Stimulated activated CD4-positive, alpha-beta T cell treated with anti-CD3 and anti-CD28 coated beads, TNF-alpha, amount 100 ng/mL, for 4 hours (primary cell): ENCODE results near the gene DYNLT2.

Experiments
- DNase-seq, 3 experiments: peaks; one replicate each; pipeline ENCODE4 v3.0.0-alpha.2; 2020; ENCODE audit warnings: low read depth in 3 of 3

The DYNLT2 gene, protein sequence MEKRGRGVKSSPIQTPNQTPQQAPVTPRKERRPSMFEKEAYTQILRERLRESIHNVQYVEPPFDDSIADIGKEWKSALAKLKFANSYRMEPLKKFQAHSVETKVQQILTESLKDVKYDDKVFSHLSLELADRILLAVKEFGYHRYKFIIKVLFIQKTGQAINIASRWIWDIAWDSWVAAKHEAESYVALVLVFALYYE

DNA sequence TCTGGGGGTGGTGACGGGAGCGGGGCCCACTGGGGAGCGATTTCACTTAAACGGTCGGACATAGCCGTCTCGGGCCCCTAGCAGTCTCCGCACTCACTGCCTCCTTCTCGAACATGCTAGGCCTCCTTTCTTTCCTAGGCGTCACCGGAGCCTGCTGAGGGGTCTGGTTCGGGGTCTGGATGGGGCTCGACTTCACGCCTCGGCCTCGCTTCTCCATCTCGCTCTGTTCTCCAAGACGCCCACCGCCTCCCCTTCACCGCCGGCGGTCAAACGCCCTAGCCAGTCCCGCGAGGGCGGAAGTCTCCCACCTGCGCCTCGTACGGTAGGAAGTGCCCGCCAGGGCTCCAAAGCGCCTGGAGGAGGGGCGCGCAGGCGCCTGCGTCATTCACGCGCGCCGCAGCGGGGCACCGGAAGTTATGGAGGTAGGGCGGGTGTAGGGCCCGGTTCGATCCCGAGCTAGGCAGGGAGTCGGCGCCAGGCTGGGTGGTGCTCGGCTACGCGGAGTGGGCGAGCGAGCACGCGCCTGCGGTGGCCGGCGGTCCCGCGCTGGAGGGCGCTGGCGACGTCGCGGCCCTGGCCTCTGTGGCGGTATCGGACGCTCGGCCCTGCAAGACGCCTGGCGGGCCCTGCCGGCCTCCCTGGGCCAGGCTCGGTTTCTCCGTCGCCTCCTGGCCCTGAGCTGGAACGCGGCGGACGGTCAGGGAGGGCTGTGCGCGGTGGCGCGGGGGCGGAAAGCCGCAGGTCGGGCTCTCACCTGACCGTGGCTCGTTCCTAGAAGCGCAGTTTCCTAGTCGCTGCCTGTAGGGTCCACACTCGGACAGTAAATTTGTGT is at the start of gene DYNLT2, which contains the start of gene ERMARD:
DYNLT2 (minus strand) TSS at position 331 of the 832 bp plus-strand sequence; CDS start at position 217, 114 bp downstream.
ERMARD (plus strand) TSS at position 381 of the 832 bp plus-strand sequence; CDS start at position 417, 36 bp downstream.
- peak; percentile 84 to 90 (median 86) for DNase-seq

DNA sequence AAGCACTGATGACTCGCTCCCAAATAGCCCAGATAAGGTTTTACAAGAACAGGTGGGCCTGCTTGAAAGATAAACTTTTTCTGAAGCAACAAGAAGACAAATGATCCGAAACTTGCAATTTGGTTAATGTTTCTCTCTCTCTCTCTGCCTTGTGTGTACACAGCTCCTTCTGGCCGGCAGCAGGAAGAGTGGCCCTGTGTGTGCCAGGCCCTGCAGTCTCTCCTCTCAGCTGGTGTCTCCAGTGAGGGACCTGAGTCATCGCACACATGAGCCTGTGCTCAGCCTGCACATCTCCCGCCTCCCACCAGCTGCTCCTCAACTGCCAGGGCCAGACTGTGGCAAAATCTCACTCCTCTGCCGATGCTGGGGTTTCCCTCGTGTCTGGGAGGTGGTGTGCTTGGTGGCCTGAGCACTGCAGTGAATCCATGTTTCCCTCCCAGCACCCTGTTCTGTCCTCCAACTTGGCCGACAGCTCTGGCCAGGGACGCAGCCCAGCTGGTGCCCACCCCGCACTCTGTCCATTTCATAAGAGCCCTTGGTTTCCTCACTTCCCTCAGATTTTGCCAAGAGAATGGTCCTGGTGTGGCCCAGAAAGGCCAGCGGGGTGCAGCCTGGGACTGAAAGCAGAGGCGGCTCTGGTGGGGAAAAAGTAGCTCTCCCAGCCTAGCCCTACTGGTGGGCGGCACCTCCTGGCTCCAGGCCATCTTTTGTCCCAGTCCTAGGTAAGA is 49.5 kb upstream of the DYNLT2 start:
- no peak for DNase-seq

DNA sequence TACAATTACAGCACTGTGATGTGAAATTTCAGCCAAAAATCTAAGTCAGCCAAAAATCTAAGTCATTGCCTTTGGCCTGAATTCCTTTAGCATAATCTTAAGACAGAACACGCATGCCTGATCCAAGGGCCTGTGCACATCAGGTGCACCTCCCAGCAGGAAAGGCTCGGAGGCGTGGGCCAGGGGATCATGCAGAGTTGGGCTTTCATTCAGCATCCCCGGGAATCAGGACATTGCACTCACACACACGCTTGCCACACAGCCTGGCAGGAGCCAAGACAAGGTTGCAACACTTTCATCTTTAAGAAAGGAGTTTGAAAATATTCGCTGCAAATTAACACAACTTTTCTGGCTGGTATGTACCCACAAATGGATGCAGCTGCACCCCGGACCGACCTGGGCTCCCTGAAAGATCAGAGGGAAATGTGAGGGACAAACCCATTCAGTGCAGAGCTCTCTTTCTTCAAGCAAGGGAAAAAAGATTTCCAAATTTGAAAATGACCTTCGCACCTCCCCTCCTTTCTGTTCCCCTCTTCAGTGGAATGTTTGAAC is 48.8 kb upstream of the DYNLT2 start:
- no peak for DNase-seq

DNA sequence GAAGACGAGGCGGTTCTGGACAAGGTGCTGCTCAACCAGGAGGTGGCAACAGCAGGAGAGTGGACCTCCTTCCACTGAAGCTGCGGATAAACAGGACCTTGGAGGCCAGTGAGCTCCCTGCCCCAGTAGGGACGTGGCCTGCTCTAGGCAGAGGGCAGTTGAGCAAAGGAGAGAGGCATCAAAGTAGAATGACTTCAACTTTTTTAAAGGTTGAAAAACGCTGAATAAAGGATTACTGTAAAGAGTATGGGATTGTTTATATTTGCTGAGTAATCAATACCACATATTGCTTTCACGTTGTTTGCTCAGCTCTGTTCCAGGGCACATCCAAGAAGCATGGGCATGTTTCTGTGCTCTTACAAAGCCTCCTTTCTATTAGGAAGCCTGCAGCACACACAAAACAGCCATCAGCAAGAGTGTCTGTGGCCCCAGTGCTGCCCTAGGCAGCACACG is 48.1 kb upstream of the DYNLT2 start:
- DNase-seq, result no peak

DNA sequence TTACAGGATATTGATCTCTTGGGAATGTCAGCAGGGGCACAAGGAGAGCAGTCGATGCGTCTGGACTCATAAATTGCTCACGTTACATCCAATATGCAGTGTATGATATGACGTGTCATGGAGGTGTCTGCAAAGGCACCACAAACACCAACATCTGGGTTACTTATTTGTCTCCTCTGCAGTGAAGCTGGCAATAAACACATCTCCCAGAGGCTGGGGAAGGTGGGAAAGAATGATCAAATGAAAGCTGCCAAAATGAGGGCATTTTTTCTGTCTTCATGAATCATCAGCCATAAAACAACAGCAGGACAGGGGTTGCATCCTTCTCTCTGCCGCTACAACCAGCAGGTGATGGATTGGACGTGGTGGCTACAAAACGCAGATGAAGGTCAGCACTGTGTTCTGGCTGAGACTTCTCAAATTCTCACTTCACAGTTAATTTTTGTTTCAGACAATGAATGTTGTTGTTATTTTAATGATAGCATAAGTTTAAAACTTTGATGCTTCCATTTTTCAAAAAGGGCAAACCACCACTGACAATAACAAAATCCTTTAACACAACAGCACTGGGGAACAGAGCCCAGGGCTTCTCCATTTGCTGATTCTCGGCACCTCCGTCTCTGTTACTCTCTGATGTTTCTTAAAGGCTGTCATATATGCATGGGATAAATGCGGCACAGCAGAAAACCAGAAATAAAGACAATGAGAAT is 47.5 kb upstream of the DYNLT2 start:
- DNase-seq, result no peak

DNA sequence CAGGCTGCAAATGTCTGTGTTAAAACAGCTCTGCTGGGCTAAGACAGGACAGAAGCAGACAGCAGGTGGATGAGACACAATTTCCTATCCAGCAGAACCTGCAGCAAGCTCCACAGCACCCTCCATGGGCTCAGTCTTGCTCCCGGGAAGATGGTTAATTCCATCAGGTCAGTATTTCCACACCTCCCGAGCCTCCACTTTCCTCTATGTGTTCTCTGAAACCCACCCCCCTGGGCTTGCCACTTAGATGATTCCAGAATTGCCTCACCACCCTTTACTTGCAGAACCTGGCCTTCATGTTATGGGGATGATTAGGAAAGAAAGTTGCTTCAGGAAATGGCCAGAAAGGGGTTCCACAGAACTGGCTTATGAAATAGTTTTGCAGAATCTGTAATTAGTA is 43.8 kb upstream of the DYNLT2 start:
- DNase-seq, result no peak

DNA sequence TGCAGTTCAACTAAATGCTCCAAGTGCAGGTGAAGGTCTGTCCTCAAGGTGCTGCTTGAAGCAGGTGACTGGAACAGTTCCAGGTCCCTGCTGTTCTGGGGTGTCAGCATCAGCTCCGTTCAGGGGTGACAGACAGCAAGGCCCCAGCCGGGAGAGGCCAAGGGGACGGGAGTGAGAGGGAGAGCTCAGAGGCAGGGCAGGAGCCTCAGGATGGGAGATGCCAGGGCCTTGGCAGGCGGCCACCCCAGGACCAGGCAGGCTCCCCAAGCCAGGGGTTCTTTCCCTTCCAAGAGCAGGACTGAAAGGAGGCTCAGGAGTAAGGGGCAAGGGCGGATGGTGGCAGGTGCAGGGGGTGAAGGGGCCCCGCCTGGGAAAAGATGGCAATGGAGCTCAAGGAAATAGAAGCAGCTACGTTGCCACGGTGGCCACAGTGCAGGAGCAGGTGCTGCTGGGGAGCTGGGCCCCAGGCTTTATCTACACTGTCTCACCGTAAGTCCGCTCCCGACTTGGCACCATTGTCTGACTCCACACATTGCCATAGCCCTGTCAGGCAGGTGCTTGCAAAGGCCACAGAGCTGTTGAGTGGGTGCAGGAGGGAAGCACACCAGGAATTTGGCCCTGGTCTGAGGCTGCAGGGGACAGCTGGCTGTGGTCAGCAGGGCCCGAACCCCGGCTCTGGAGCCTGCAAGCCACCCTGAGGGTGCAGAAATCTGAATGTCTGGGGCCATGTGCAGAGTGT is 43.1 kb upstream of the DYNLT2 start:
- DNase-seq, result no peak

DNA sequence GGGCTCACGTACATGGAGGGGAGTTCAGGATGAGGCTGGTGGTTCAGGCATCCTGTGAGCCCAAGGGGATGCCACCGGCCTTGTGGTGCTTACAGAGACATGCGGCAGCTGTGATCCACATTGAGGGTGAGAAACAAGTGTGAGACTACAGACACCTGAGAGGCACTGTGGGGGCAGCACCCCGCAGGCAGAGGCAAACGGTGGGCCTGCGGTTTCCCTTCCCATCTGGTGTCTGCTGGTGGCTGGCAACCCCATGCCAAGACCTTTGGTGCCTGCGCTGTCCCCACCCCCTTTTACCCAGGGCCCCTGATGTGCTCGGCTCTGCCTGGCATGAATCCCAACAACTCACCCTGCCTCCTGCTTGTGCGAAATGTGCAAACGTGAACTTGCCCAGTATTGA is 42.0 kb upstream of the DYNLT2 start:
- DNase-seq, result no peak

DNA sequence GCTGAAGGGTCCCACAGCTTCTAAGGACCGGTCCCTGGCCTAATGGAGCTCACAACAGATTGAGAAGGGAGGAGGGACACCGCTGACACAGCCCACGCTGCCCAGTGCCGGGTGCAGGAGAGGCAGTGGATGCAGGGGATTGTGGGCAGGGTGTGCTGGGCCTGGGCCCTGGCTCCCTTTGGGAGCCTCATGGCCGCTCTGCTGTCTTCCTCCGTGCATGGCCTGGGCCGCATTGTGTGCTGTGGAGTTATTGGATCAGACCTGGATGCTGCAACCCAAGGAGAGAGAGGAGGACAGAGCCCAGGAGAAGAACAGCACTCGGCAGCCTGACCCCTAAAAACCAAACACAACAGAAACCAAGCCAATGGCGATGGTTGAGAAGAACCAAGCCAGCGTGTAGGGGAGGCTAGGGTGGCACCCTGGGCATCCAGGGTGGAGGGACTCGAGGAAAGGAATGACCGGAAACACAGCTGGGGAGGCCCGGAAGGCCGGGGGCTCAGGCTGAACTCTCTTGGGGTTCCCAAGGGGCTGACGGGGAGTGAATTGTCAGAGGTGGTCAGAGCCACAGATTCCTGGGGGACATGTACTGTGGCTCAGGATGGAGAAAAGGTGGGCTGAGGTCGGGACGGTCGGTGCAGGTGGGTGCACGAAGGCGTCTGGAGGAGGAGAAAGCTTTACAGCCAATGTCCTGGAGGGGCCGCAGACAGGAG is 41.1 kb upstream of the DYNLT2 start:
- no peak for DNase-seq

DNA sequence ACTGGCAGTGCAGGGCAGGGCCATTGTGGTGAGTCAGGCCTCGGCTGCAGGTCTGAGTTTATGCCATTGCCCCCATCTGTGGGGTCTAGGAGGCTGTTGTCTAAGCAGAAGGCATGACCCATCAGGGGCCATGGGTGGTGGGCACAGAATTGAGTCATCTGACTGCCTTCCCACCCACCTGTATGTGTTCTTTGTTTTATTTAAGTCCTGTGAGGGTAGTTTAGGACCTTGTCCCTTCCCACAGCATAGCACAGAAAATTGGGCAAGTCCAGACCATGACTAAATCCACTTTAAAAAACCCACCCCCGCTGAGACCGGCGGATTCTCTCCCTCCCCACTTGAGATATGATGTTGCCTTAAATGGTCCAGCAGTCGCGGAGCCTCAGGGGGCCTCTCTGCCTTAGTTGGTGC is 40.4 kb upstream of the DYNLT2 start:
- DNase-seq, result no peak

DNA sequence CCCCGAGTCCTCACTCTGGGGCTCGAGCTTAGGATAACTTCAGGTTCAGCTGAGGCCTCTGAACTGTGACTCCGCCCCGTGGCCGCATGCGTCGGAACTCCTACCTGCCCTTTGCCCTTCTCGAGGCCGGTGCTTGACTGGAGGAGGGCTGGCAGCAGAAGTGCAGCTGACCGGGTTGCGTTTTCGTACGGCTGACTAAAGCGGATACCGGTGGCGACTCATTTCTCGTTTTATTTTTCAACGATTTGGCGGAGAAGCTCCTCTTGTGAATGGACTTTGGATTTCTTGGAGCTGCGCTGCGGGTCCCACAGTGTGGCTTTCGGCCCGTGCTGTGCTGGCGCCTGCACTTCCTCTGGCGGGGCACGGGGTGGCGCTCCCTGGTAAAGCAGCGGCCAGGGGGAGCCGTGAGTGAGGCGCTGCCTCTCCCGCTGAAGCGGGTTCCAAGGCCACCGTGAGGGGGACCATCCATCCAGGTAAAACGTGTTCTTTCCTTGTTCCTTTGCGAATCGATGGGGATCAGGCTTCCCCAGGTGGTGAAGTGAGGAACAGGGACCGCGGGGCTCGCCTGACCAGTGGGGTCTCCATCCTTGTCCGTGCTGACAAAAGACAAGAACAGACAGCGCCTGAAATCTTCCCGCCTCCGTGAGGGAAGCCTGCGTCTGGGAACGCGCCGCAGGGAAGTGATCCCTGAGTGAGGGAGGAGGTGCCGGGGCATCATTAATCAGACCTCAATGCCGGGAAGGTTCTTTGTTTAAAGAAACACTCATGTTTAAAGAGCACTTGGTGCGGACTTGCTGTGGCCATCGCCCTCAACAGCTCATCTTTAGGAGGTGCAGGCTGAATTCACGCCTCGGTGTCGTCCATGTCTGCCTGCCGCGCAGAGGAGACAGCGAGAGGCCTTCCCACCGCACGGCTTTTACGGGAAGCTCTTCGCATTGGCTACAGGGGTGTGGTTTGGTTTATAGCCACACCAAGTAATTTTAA is 38.9 kb upstream of the DYNLT2 start:
- DNase-seq, result peak; percentile 54 to 58 (median 56)

DNA sequence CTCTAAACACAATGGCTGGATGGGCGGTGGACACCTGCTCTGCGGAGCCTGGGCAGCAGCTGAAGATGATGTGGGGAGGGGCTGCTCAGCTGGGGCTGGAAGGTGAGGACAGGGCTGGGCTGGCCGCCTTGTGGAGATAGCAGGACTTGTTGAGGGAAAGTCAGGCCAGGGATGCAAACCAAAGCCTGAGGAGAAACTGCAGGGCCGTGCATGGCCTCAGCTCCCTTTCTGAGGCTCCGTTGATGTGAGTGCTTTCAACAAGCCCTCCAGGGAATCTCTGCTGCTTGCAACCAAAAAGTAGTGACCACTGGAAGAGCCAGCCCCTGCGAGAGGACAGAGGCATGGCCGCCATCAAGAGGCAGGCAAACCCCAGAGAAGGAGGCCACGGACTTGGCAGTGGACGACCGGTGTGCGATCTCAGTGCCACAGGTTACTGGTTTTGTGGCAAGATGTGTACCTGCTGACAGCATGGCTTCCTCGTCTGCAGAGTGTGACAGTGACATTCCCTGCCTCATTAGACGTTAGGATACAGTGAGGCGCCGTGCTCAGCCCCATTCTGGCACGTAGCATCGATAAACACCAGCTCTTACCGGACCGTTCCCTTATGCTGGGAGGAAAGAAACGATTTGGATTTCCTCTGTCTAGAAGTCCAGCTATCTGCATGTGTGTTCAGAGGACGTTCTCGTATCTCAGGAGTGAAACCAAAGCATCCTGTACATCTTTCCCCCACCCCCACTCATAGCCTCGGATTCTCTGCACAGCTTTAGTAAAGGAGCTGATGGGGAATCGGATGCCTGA is 38.0 kb upstream of the DYNLT2 start:
- DNase-seq, result no peak

DNA sequence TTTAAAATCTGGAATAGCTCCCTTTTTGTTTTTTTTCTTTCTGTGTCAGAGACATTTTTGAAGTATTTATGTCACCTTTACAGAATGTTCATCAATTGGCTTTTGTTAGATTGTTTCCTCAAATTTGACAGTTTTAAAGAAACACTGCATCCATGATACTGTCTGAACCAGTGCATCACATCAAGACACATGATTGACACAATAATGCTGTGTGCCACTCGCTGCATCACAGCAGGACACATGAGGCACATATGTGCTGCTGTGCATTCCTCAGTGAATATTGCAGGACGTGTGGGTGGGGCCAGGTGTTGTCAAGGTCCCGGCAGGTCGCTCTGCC is 37.4 kb upstream of the DYNLT2 start:
- no peak for DNase-seq

DNA sequence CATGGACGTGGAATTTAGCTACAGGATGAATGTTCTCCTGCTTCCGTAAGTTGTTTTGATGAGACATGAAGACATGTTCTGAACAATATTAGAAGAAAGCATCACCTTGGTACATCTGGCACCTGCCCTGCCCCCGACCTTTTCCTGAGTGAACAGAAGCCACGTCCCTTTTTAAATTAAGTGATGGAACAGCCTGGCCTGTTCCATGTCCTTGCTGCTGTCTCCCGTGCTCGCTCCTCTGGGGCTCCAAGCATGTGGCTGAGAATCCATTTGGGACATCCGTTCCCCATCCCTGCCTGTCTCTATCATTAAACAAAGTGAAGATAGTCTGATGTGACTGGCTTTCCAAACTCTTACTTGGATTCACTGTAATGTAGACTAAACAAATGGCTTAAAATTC is 36.4 kb upstream of the DYNLT2 start:
- no peak for DNase-seq

DNA sequence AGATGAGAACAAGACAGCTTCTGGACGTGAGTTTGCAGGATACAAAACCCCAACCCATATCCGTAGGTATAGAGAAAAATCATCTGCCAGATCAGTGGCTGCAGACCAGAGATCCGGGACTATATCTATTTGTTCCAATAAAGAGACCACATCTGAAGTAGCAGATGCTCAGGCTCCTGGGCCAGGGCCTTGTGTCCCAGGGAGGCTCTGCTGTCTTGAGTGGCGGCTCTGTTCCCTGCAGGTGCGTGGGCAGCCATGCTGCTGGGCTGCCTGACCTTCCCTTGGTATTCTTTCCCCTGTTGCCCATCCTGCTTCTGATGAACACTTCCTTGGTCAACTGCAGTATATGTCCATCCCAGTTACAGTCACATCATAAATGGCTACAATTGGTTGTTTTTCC is 35.0 kb upstream of the DYNLT2 start:
- no peak for DNase-seq

DNA sequence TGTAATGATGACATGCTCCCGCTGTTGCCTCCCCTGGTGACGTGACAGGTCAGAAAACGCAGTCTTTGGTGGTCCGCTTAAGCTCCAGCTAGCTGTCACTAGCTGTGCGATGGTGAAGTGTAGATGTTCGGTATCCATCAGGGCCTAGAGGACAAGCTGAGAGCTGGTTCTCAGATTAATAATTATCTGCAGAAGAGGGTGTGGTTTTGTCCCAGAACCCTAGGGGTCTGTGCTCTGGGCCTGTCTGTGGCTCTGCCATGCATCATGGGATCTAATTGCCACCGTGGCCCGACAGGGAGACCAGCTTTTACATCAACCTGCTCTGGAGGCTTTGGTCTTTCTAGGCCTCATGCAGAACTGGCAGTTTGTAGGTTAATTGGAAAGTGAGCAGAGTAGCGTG is 34.2 kb upstream of the DYNLT2 start:
- no peak for DNase-seq

DNA sequence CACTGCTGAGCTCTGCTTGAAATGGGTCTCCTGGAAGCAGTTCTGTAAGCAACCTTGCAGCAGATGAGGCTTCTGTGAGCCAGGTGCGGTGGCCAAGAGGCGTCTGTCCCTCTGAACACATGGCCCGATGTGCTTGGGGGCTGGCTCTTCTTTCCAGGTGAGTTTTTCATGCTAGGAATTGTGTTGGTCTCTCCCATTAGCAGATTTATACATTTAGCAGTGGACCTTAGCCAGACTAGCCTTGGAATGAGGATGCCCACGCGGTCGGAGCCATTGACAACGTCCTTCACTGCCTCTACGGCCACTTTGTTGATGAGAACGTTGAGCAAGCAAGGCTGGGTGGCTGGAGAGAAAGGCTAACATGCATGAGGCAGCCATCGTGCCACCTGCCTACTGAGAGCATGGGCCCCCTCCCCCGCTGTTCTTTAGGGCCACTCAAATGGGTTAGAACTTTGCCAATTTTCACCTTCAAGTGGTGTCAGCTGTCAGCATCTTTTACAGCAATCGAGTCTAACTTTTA is 33.5 kb upstream of the DYNLT2 start:
- no peak for DNase-seq
